ENCODE results near the gene MLN.
"Not testable (repeated sequence)": the region's sequence is repeated elsewhere in the genome, so short reads cannot be mapped to it uniquely, and the experiment has no call there.

Gene MLN

GRCh38 chr6:33834401-33835392 lies 30.9 kb upstream of the MLN start:
- DNase-seq, result no peak

- DNase-seq, result no peak
Measured at GRCh38 chr6:33833599-33833998, 29.8 kb upstream of the MLN start.

- not testable (repeated sequence) for DNase-seq
Measured at GRCh38 chr6:33832831-33833230, 29.0 kb upstream of the MLN start.

- not testable (repeated sequence) for DNase-seq
Measured at GRCh38 chr6:33831725-33832124, 27.9 kb upstream of the MLN start.

GRCh38 chr6:33830635-33831240 lies 26.9 kb upstream of the MLN start:
- DNase-seq, result no peak

GRCh38 chr6:33828764-33829731 lies 25.2 kb upstream of the MLN start:
- no peak for DNase-seq

- no peak for DNase-seq
Measured at GRCh38 chr6:33828452-33828763, 24.6 kb upstream of the MLN start.

GRCh38 chr6:33827546-33828451 lies 24.0 kb upstream of the MLN start:
- no peak for DNase-seq

GRCh38 chr6:33826537-33826936 lies 22.7 kb upstream of the MLN start:
- no peak for DNase-seq

- no peak for DNase-seq
Measured at GRCh38 chr6:33824461-33825154, 20.8 kb upstream of the MLN start.

GRCh38 chr6:33823806-33824205 lies 20.0 kb upstream of the MLN start:
- no peak for DNase-seq

GRCh38 chr6:33822575-33823395 lies 19.0 kb upstream of the MLN start:
- no peak for DNase-seq

GRCh38 chr6:33820784-33821520 lies 17.1 kb upstream of the MLN start:
- DNase-seq, result no peak

GRCh38 chr6:33820243-33820642 lies 16.4 kb upstream of the MLN start:
- DNase-seq, result no peak

- DNase-seq, result no peak
Measured at GRCh38 chr6:33819021-33819420, 15.2 kb upstream of the MLN start.

- no peak for DNase-seq
Measured at GRCh38 chr6:33818293-33818692, 14.5 kb upstream of the MLN start.

GRCh38 chr6:33817489-33817888 lies 13.7 kb upstream of the MLN start:
- no peak for DNase-seq

GRCh38 chr6:33816911-33817310 lies 13.1 kb upstream of the MLN start:
- no peak for DNase-seq

GRCh38 chr6:33815854-33816253 lies 12.1 kb upstream of the MLN start:
- peak; percentile 11 for DNase-seq

All from CD4-positive, alpha-beta T cell treated with Interleukin-12 subunit alpha and Interleukin-12 subunit beta, for 1 hour (primary cell).